Left lung (tissue), 10 donors: Measurements from ENCODE around the gene KCNT1. TPM values are rescaled to one million over a fixed set of nuclear protein-coding genes. Genes with fewer than 3 reads are reported as not detected.
A peak's percentile ranks its signal among the peaks of the same experiment; 100 is the strongest.
"Not testable (repeated sequence)": the region's sequence is repeated elsewhere in the genome, so short reads cannot be mapped to it uniquely, and the experiment has no call there.

Source experiments
- ATAC-seq: fragments of 200-7000 bp; cut with Tn5 transposase; one replicate; pipeline ENCODE4 v1.9.1; 2020; ENCODE audit warnings: moderate library complexity
- DNase-seq, 4 donors: peaks; one replicate each; pipeline ENCODE4 v3.0.0-alpha.2; 2013 to 2020
- H3K27ac ChIP-seq, 2 donors: fragments of 200-600 bp; sonication (generic) in 1 of 2; one replicate each; pipeline versions ENCODE4 v1.5.0 to v1.8.0; 2020 to 2021
- H3K27me3 ChIP-seq, 2 donors: fragments of 200-600 bp; sonication (generic) in 1 of 2; one replicate each; pipeline versions ENCODE4 v1.5.0 to v1.8.0; 2020 to 2021
- H3K36me3 ChIP-seq, 2 donors: fragments of 200-600 bp; sonication (generic) in 1 of 2; one replicate each; pipeline versions ENCODE4 v1.5.0 to v1.8.0; 2020 to 2021
- H3K4me1 ChIP-seq, 2 donors: fragments of 200-600 bp; one replicate each; pipeline ENCODE4 v1.8.0; 2021
- H3K4me3 ChIP-seq, 2 donors: fragments of 200-600 bp; sonication (generic) in 1 of 2; one replicate each; pipeline versions ENCODE4 v1.5.0 to v1.8.0; 2020 to 2021; ENCODE audit warnings: mild to moderate bottlenecking in 1 of 2
- H3K9me3 ChIP-seq, 2 donors: fragments of 200-600 bp; sonication (generic) in 1 of 2; one replicate each; pipeline versions ENCODE4 v1.5.0 to v1.8.0; 2020 to 2021
- CTCF ChIP-seq, 2 donors: fragments of 200-600 bp; sonication (generic) in 1 of 2; IDR thresholded peaks; one replicate each; pipeline versions ENCODE4 v1.5.0 to v1.8.0; 2021; ENCODE audit warnings: antibody characterized with exemption in 2 of 2
- intact Hi-C, 2 donors: fragments of 100-400 bp; cut with DNase I; formaldehyde crosslinking; loops; one replicate each; pipeline versions ENCODE4 v1.11.2 to v1.14.2; 2022
- polyA plus RNA-seq, 6 donors: library from polyadenylated mRNA; unstranded; fragments of 120-200 nt; gene quantifications; one replicate each; pipeline ENCODE4 v1.2.1, GENCODE V29; 2013; ENCODE audit not compliant: insufficient read length in 6 of 6
- total RNA-seq, 2 donors: library from RNA; stranded (reverse); fragmentation: NEBNext Ultra II Directional; extraction: Animal tissue kit (Norgen Biotek cat#: 25700); gene quantifications; one replicate each; pipeline ENCODE4 v1.2.1, GENCODE V29; 2021
- donor health status: DM: no; HTN: yes; CAD: no.
- donor health status: DM: no; HTN: no; CAD: no.

Gene KCNT1
- total and polyA plus RNA-seq, 8 donors = 0.26 to 0.89 (median 0.41) TPM

- H3K9me3 ChIP-seq = no peaks in the 10 kb centered on the region
- intact Hi-C loops = no loop called here
- DNase-seq (no peak), ATAC-seq (no peak)
- H3K4me3 ChIP-seq = no peak overlapping the region
- TF ChIP-seq CTCF (IDR thresholded peaks at IDR 0.05) = no peak
- peaks cover 0 to 61% of the 10 kb centered on the region in 2 donors for H3K27me3 ChIP-seq
- H3K36me3 ChIP-seq = no peaks in the 10 kb centered on the region
- H3K27ac ChIP-seq = no peak overlapping the region
- no peaks in the 10 kb centered on the region for H3K4me1 ChIP-seq
These were observed 36.9 kb upstream of the KCNT1 start for GRCh38 chr9:135664801-135665794.

GRCh38 chr9:135665795-135666189 is 36.2 kb upstream of the KCNT1 start:
- ATAC-seq = no peak
- Histone ChIP-seq H3K4me3 (no peak overlapping the region), H3K4me1 (no peaks in the 10 kb centered on the region), H3K36me3 (no peaks in the 10 kb centered on the region), H3K9me3 (no peaks in the 10 kb centered on the region), H3K27ac (no peak overlapping the region), H3K27me3 (peaks cover 0 to 66% of the 10 kb centered on the region in 2 donors)
- peak in 1 of 4 donors; percentile 64 for DNase-seq
- no peak for TF ChIP-seq CTCF (IDR thresholded peaks at IDR 0.05)
- intact Hi-C loops = no loop called here

- intact Hi-C loops = no loop called here
- Histone ChIP-seq H3K4me3 (no peak overlapping the region), H3K4me1 (no peaks in the 10 kb centered on the region), H3K27me3 (peaks cover 0 to 70% of the 10 kb centered on the region in 2 donors), H3K36me3 (no peaks in the 10 kb centered on the region), H3K27ac (no peak overlapping the region), H3K9me3 (no peaks in the 10 kb centered on the region)
- ATAC-seq = no peak
- DNase-seq = peak in 1 of 4 donors; percentile 53
- no peak for TF ChIP-seq CTCF (IDR thresholded peaks at IDR 0.05)
These were observed 35.2 kb upstream of the KCNT1 start for GRCh38 chr9:135666534-135667462.

GRCh38 chr9:135667463-135668001 is 34.5 kb upstream of the KCNT1 start:
- TF ChIP-seq CTCF (IDR thresholded peaks at IDR 0.05) = no peak
- ATAC-seq (no peak), DNase-seq (peak in 1 of 4 donors; percentile 73)
- H3K4me1 ChIP-seq = no peaks in the 10 kb centered on the region
- intact Hi-C loops = no loop called here
- no peak overlapping the region for H3K27ac ChIP-seq
- peaks cover 0 to 73% of the 10 kb centered on the region in 2 donors for H3K27me3 ChIP-seq
- no peaks in the 10 kb centered on the region for H3K9me3 ChIP-seq
- H3K36me3 ChIP-seq = no peaks in the 10 kb centered on the region
- no peak overlapping the region for H3K4me3 ChIP-seq

GRCh38 chr9:135669018-135669417 is 33.0 kb upstream of the KCNT1 start:
- DNase-seq, H3K27ac ChIP-seq, H3K4me1 ChIP-seq, H3K4me3 ChIP-seq, ATAC-seq, H3K9me3 ChIP-seq, H3K36me3 ChIP-seq, intact Hi-C loops: not testable (repeated sequence)
- H3K27me3 ChIP-seq = peaks cover 0 to 70% of the 10 kb centered on the region in 2 donors
